Epithelial cell of esophagus (primary cell): ENCODE measurements around the gene SRRD.

Experiments used
- DNase-seq: peaks from one replicate; pipeline ENCODE4 v3.0.0; 2010; ENCODE audit warnings: low read depth
- H3K4me3 ChIP-seq: 2 replicates; pipeline ENCODE4 v1.5.1; 2011; ENCODE audit warnings: mild to moderate bottlenecking, low read length, control low read depth
- CTCF ChIP-seq: IDR thresholded peaks from 2 replicates; pipeline ENCODE4 v1.5.1; 2011; ENCODE audit warnings: low read depth, mild to moderate bottlenecking, low read length, control low read depth, inconsistent platforms; ENCODE audit not compliant: insufficient read depth; ENCODE audit errors: missing control alignments

The SRRD gene

GRCh38 chr22:26536762-26537134 is 53.1 kb downstream of the SRRD start:
- no peak for TF ChIP-seq CTCF
- no peak overlapping the region for H3K4me3 ChIP-seq
- DNase-seq, result no peak

GRCh38 chr22:26540119-26540518 is 56.4 kb downstream of the SRRD start:
- H3K4me3 ChIP-seq, result no peak overlapping the region
- TF ChIP-seq CTCF, result no peak
- DNase-seq, result no peak

GRCh38 chr22:26541167-26541819 is 57.6 kb downstream of the SRRD start:
- TF ChIP-seq CTCF, result no peak
- no peak for DNase-seq
- no peak overlapping the region for H3K4me3 ChIP-seq

GRCh38 chr22:26542831-26543230 is 59.2 kb downstream of the SRRD start:
- no peak overlapping the region for H3K4me3 ChIP-seq
- no peak for TF ChIP-seq CTCF
- DNase-seq, result no peak
